HepG2 (cell line): ENCODE results near the gene ADAP2. TPM values are rescaled to one million over a fixed set of nuclear protein-coding genes. Genes with fewer than 3 reads are reported as not detected.

Experiments
- DNMT1 ChIP-seq: sonication (generic); formaldehyde crosslinking; IDR thresholded peaks from 2 replicates; pipeline ENCODE4 v1.5.1; 2020; ENCODE audit warnings: mild to moderate bottlenecking, missing genetic modification reagents
- FOXO1 ChIP-seq: sonication (generic); formaldehyde crosslinking; IDR thresholded peaks from 2 replicates; pipeline ENCODE4 v1.4.0; 2020; ENCODE audit warnings: missing genetic modification reagents
- KDM4B ChIP-seq: sonication (generic); formaldehyde crosslinking; IDR thresholded peaks from 2 replicates; pipeline ENCODE4 v1.4.0; 2020; ENCODE audit warnings: missing genetic modification reagents
- MYC ChIP-seq: sonication (generic); formaldehyde crosslinking; IDR thresholded peaks from 2 replicates; pipeline ENCODE4 v1.9.0; 2021; ENCODE audit warnings: missing genetic modification reagents, borderline replicate concordance
- PHF8 ChIP-seq: sonication (generic); formaldehyde crosslinking; IDR thresholded peaks from 2 replicates; pipeline ENCODE4 v1.5.0; 2020; ENCODE audit warnings: missing genetic modification reagents
- RFXANK ChIP-seq: IDR thresholded peaks from 2 replicates; pipeline ENCODE4 v1.6.1; 2016
- RXRA ChIP-seq: sonication (generic); formaldehyde crosslinking; IDR thresholded peaks from 2 replicates; pipeline ENCODE4 v1.5.1; 2020; ENCODE audit warnings: missing genetic modification reagents
- TBP ChIP-seq: sonication (generic); formaldehyde crosslinking; IDR thresholded peaks from 2 replicates; pipeline ENCODE4 v1.5.0; 2020; ENCODE audit warnings: missing genetic modification reagents
- TP53 ChIP-seq: sonication (generic); formaldehyde crosslinking; conservative IDR thresholded peaks from 2 replicates; pipeline ENCODE4 v1.4.0; 2020; ENCODE audit warnings: missing genetic modification reagents
- ZBTB8A ChIP-seq: sonication (generic); formaldehyde crosslinking; IDR thresholded peaks from 2 replicates; pipeline ENCODE4 v1.4.0; 2020; ENCODE audit warnings: mild to moderate bottlenecking, low read depth, missing genetic modification reagents, borderline replicate concordance
- ZFY ChIP-seq: sonication (generic); formaldehyde crosslinking; IDR thresholded peaks from 2 replicates; pipeline ENCODE4 v1.4.0; 2020; ENCODE audit warnings: missing genetic modification reagents
- ZNF547 ChIP-seq: sonication (generic); formaldehyde crosslinking; IDR thresholded peaks from 2 replicates; pipeline ENCODE4 v1.5.1; 2020; ENCODE audit warnings: mild to moderate bottlenecking, missing genetic modification reagents
- ZNF724P ChIP-seq: sonication (generic); formaldehyde crosslinking; IDR thresholded peaks from 2 replicates; pipeline ENCODE4 v1.8.0; 2022; ENCODE audit warnings: missing genetic modification reagents, borderline replicate concordance
- polyA plus RNA-seq, 8 experiments: library from polyadenylated mRNA; depleted of rRNA in 3 of 8; stranded (reverse) in 7 of 8; unstranded in 1 of 8; fragments of >200 nt; fragmentation: Illumina TruSeq in 4 of 8; extraction: Trizol in 4 of 8; gene quantifications; 2 replicates each; pipeline versions ENCODE4 v1.2.1 to v1.2.3, GENCODE V29; 2011 to 2016; ENCODE audit warnings: low read depth in 4 of 8, missing spikeins in 1 of 8, mixed read lengths in 1 of 8; ENCODE audit not compliant: insufficient read depth in 1 of 8
- total RNA-seq, 5 experiments: library from RNA; depleted of rRNA; stranded (reverse); fragments of >200 nt; fragmentation: Illumina TruSeq; extraction: Trizol; gene quantifications; 2 replicates each; pipeline ENCODE4 v1.2.3, GENCODE V29; 2016; ENCODE audit warnings: low read depth in 1 of 5
- TF ChIP-seq, protein P1 (sequence below): sonication (generic); formaldehyde crosslinking; IDR thresholded peaks from 2 replicates; pipeline ENCODE4 v1.5.1; 2020; ENCODE audit warnings: missing genetic modification reagents, mild to moderate bottlenecking, borderline replicate concordance
- TF ChIP-seq, protein P2 (sequence below): IDR thresholded peaks from 2 replicates; pipeline ENCODE4 v1.6.1; 2016; ENCODE audit warnings: control low read depth
- TF ChIP-seq, protein P3 (sequence below): sonication (generic); formaldehyde crosslinking; IDR thresholded peaks from 2 replicates; pipeline ENCODE4 v1.4.0; 2020; ENCODE audit warnings: mild to moderate bottlenecking, missing genetic modification reagents
- TF ChIP-seq, protein P4 (sequence below): sonication (generic); formaldehyde crosslinking; IDR thresholded peaks from 2 replicates; pipeline ENCODE4 v1.5.0; 2020; ENCODE audit warnings: mild to moderate bottlenecking, missing genetic modification reagents

The ADAP2 gene
- total and polyA plus RNA-seq, 2 of the 13 experiments (the other 11 are each of a cell fraction or from before 2014, with no cell fraction given), result 0.51 to 0.70 TPM

DNA sequence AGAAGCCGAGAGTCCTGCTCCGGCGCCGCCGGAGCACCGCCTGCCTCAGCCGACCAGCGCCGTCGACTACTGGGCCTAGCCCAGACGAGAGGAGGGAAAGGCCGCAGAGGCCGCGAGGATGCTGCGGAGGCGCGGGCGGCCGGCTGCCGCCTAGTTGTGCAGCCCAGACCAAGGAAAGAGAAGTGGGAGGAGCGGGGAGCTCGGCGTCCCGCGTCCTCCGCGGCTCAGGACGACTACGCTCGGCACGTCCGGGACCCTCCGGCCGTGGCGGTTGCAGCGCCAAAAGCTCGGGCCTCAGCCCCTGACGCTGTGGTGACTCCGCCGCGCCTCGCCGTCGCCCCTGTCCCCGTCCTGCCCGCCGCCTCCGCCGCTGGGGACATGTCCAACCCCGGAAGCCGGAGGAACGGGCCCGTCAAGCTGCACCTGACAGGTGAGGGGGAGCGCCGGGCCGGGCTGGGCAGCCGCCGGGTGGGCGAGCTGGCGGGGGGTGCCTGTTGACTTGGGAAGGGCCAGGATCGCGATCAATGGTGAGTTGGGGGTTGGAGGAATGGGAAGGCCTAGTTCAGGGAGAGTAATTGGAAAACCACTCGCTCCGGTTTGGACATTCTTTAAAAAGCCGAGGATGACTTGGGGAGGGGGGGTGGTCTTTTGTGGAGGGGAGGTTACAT, 86.8 kb downstream of the ADAP2 start (continued):
- TF ChIP-seq, protein P1, sequence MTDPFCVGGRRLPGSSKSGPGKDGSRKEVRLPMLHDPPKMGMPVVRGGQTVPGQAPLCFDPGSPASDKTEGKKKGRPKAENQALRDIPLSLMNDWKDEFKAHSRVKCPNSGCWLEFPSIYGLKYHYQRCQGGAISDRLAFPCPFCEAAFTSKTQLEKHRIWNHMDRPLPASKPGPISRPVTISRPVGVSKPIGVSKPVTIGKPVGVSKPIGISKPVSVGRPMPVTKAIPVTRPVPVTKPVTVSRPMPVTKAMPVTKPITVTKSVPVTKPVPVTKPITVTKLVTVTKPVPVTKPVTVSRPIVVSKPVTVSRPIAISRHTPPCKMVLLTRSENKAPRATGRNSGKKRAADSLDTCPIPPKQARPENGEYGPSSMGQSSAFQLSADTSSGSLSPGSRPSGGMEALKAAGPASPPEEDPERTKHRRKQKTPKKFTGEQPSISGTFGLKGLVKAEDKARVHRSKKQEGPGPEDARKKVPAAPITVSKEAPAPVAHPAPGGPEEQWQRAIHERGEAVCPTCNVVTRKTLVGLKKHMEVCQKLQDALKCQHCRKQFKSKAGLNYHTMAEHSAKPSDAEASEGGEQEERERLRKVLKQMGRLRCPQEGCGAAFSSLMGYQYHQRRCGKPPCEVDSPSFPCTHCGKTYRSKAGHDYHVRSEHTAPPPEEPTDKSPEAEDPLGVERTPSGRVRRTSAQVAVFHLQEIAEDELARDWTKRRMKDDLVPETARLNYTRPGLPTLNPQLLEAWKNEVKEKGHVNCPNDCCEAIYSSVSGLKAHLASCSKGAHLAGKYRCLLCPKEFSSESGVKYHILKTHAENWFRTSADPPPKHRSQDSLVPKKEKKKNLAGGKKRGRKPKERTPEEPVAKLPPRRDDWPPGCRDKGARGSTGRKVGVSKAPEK (CRISPR knock-in tag), result peak; percentile 46; the same call in 1 of the 2 replicates
- TF ChIP-seq ZNF724P (CRISPR knock-in tag) (no peak), TBP (CRISPR knock-in tag) (no peak), MYC (CRISPR knock-in tag) (peak; percentile 29; the same call in 1 of the 2 replicates), KDM4B (CRISPR knock-in tag) (no peak), PHF8 (CRISPR knock-in tag) (peak; percentile 60), ZFY (CRISPR knock-in tag) (peak; percentile 80), TP53 (CRISPR knock-in tag) (no peak), FOXO1 (CRISPR knock-in tag) (no peak), DNMT1 (CRISPR knock-in tag) (peak; percentile 31; the same call in 1 of the 2 replicates), ZNF547 (CRISPR knock-in tag) (0 out of 2 replicates have a peak, but pooled peaks have one; percentile 35), ZBTB8A (no peak), RFXANK (CRISPR knock-in tag) (no peak), RXRA (CRISPR knock-in tag) (0 out of 2 replicates have a peak, but pooled peaks have one; percentile 15)
- TF ChIP-seq, protein P2, sequence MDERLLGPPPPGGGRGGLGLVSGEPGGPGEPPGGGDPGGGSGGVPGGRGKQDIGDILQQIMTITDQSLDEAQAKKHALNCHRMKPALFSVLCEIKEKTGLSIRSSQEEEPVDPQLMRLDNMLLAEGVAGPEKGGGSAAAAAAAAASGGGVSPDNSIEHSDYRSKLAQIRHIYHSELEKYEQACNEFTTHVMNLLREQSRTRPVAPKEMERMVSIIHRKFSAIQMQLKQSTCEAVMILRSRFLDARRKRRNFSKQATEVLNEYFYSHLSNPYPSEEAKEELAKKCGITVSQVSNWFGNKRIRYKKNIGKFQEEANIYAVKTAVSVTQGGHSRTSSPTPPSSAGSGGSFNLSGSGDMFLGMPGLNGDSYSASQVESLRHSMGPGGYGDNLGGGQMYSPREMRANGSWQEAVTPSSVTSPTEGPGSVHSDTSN (CRISPR knock-in tag), result no peak
- TF ChIP-seq, protein P3, sequence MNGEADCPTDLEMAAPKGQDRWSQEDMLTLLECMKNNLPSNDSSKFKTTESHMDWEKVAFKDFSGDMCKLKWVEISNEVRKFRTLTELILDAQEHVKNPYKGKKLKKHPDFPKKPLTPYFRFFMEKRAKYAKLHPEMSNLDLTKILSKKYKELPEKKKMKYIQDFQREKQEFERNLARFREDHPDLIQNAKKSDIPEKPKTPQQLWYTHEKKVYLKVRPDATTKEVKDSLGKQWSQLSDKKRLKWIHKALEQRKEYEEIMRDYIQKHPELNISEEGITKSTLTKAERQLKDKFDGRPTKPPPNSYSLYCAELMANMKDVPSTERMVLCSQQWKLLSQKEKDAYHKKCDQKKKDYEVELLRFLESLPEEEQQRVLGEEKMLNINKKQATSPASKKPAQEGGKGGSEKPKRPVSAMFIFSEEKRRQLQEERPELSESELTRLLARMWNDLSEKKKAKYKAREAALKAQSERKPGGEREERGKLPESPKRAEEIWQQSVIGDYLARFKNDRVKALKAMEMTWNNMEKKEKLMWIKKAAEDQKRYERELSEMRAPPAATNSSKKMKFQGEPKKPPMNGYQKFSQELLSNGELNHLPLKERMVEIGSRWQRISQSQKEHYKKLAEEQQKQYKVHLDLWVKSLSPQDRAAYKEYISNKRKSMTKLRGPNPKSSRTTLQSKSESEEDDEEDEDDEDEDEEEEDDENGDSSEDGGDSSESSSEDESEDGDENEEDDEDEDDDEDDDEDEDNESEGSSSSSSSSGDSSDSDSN (CRISPR knock-in tag), result peak; percentile 89
- TF ChIP-seq, protein P4, sequence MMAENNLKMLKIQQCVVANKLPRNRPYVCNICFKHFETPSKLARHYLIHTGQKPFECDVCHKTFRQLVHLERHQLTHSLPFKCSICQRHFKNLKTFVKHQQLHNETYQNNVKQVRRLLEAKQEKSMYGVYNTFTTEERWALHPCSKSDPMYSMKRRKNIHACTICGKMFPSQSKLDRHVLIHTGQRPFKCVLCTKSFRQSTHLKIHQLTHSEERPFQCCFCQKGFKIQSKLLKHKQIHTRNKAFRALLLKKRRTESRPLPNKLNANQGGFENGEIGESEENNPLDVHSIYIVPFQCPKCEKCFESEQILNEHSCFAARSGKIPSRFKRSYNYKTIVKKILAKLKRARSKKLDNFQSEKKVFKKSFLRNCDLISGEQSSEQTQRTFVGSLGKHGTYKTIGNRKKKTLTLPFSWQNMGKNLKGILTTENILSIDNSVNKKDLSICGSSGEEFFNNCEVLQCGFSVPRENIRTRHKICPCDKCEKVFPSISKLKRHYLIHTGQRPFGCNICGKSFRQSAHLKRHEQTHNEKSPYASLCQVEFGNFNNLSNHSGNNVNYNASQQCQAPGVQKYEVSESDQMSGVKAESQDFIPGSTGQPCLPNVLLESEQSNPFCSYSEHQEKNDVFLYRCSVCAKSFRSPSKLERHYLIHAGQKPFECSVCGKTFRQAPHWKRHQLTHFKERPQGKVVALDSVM, result peak; percentile 37; the same call in 1 of the 2 replicates
